ENCODE measurements around the gene ERBIN. TPM values are rescaled to one million over a fixed set of nuclear protein-coding genes. Genes with fewer than 3 reads are reported as not detected.

ERBIN gene
- total RNA-seq, 1 experiment from 2014 or later = 143 TPM

DNA sequence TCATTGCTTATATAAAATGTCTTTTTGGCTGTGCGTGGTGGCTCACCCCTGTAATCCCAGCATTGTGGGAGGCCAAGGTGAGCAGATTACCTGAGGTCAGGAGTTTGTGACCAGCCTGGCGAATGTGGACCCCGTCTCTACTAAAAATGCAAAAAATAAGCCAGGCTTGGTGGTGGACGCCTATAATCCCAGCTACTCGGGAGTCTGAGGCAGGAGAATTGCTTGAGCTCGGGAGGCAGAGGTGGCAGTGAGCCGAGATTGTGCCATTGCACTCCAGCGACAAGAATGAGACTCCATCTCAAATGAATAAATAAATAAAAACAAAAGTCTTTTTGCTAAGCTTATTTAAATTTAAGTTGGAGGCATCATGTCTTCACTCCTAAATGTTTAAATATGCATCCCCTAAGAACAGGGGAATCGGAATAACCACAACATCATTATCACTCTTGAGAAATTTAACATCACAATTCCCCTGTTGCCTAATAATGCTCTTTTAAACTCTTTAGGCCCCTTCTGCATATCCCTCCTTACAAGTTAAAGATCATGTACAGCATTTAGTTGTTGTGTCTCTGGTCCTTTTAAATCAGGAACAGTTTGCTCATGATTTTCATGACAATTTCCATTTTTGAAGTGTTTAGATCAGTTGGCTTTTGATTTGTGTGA lies 72.8 kb downstream of the ERBIN start:
- intact Hi-C loops (cut with micrococcal nuclease; ENCODE audit: unreplicated experiment) = no loop called here
- BruUV-seq (replicated peaks) = no TSS peak
- Histone ChIP-seq H3K27me3 (ENCODE audit: insufficient read depth, low read depth) (no peaks in the 10 kb centered on the region), H3K79me2 (ENCODE audit: low read depth) (peaks cover 85% of the 10 kb centered on the region), H3K4me3 (no peak overlapping the region), H4K20me1 (ENCODE audit: insufficient read depth) (peaks cover 63% of the 10 kb centered on the region), H3K9me2 (ENCODE audit: insufficient read depth) (no peaks in the 10 kb centered on the region), H3K36me3 (ENCODE audit: low read depth) (no peaks in the 10 kb centered on the region; the same call in 1 of the 2 replicates), H2AFZ (no peak overlapping the region), H3K4me1 (replicated peaks; ENCODE audit: insufficient read depth) (no peaks in the 10 kb centered on the region), H3K4me2 (no peak overlapping the region), H3F3A (ENCODE audit: insufficient read depth, low read depth) (peaks cover 24% of the 10 kb centered on the region; the same call in 1 of the 2 replicates), H3K9me3 (ENCODE audit: insufficient read depth, low read depth) (no peaks in the 10 kb centered on the region), H3K27ac (no peak overlapping the region)
- CTCF ChIA-PET = no interaction called here
- POLR2A ChIA-PET (ENCODE audit: unreplicated experiment) = no interaction called here
- TF ChIP-seq EZH2 (IDR thresholded peaks at IDR 0.05; ENCODE audit: low read depth) = no peak
- no peak for DNase-seq

- intact Hi-C loops (cut with micrococcal nuclease; ENCODE audit: unreplicated experiment) = no loop called here
- Histone ChIP-seq H3K4me2 (no peak overlapping the region), H3K9me3 (ENCODE audit: insufficient read depth, low read depth) (no peaks in the 10 kb centered on the region), H4K20me1 (ENCODE audit: insufficient read depth) (peaks cover 41% of the 10 kb centered on the region), H3K4me1 (replicated peaks; ENCODE audit: insufficient read depth) (no peaks in the 10 kb centered on the region), H3F3A (ENCODE audit: insufficient read depth, low read depth) (peaks cover 8% of the 10 kb centered on the region; the same call in 1 of the 2 replicates), H3K4me3 (no peak overlapping the region), H3K27me3 (ENCODE audit: insufficient read depth, low read depth) (no peaks in the 10 kb centered on the region), H3K79me2 (ENCODE audit: low read depth) (peaks cover 76% of the 10 kb centered on the region), H3K9me2 (ENCODE audit: insufficient read depth) (no peaks in the 10 kb centered on the region), H3K36me3 (ENCODE audit: low read depth) (no peaks in the 10 kb centered on the region; the same call in 1 of the 2 replicates), H2AFZ (no peak overlapping the region), H3K27ac (no peak overlapping the region)
- no peak for TF ChIP-seq EZH2 (IDR thresholded peaks at IDR 0.05; ENCODE audit: low read depth)
- TF ChIP-seq CTCF (conservative IDR thresholded peaks at IDR 0.05) = no peak
- no TSS peak for BruUV-seq (replicated peaks)
- CTCF ChIA-PET = no interaction called here
- POLR2A ChIA-PET (ENCODE audit: unreplicated experiment) = no interaction called here
- no peak for DNase-seq
Measured at GRCh38 chr5:66001952-66002351, 75.6 kb downstream of the ERBIN start.

DNA sequence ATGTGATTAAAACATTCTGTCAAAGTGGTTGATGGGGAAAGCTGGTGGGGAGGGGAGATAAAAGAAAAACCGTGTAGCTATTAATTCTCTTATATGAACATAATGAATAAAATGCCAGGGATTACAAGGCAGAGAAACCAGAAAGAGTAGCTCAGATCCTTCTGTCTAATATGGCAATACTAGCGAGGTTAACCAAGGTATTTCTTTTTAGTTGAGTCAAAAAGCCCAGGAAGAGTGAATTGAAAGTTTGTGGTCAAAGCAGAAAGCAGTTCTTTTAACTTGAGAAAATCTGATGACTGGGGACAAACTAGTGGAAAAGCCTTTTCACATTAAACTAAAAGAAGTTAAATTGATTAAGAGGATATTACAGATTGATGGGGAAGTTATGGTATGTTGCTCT lies 76.0 kb downstream of the ERBIN start:
- H3K9me3 ChIP-seq (ENCODE audit: insufficient read depth, low read depth) = no peaks in the 10 kb centered on the region
- no peaks in the 10 kb centered on the region for H3K4me1 ChIP-seq (replicated peaks; ENCODE audit: insufficient read depth)
- peaks cover 36% of the 10 kb centered on the region for H4K20me1 ChIP-seq (ENCODE audit: insufficient read depth)
- no TSS peak for BruUV-seq (replicated peaks)
- no peak overlapping the region for H3K4me3 ChIP-seq
- H3K79me2 ChIP-seq (ENCODE audit: low read depth) = peaks cover 71% of the 10 kb centered on the region
- ChIA-PET CTCF (no interaction called here), POLR2A (ENCODE audit: unreplicated experiment) (no interaction called here)
- no peak overlapping the region for H3K4me2 ChIP-seq
- H3K27me3 ChIP-seq (ENCODE audit: insufficient read depth, low read depth) = no peaks in the 10 kb centered on the region
- H3K27ac ChIP-seq = no peak overlapping the region
- TF ChIP-seq CTCF (conservative IDR thresholded peaks at IDR 0.05) (no peak), EZH2 (IDR thresholded peaks at IDR 0.05; ENCODE audit: low read depth) (no peak)
- H3K9me2 ChIP-seq (ENCODE audit: insufficient read depth) = no peaks in the 10 kb centered on the region
- H3F3A ChIP-seq (ENCODE audit: insufficient read depth, low read depth) = peaks cover 4% of the 10 kb centered on the region; the same call in 1 of the 2 replicates
- no peaks in the 10 kb centered on the region; the same call in 1 of the 2 replicates for H3K36me3 ChIP-seq (ENCODE audit: low read depth)
- no peak overlapping the region for H2AFZ ChIP-seq
- intact Hi-C loops (cut with micrococcal nuclease; ENCODE audit: unreplicated experiment) = no loop called here
- DNase-seq = no peak

DNA sequence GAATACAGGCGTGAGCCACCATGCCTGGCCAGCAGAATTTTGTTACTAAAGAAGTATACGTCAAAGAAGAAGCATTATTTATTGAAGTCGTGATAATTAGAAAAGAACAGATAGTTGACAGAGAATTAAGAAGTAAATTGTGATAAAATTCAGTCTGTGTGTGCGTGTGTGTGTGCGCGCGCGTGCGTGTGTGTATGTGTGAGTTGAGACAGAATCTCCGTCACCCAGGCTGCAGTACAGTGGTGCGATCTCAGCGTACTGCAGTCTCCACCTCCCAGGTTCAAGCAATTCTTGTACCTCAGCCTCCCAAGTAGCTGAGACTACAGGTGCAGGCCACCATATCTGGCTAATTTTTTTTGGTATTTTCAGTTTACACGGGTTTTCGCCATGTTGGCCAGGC lies 77.8 kb downstream of the ERBIN start:
- no peaks in the 10 kb centered on the region for H3K27me3 ChIP-seq (ENCODE audit: insufficient read depth, low read depth)
- no peaks in the 10 kb centered on the region for H3K9me3 ChIP-seq (ENCODE audit: insufficient read depth, low read depth)
- H3K4me3 ChIP-seq = no peak overlapping the region
- H3K79me2 ChIP-seq (ENCODE audit: low read depth) = peaks cover 66% of the 10 kb centered on the region
- peaks cover 6% of the 10 kb centered on the region for H3F3A ChIP-seq (ENCODE audit: insufficient read depth, low read depth)
- no peak overlapping the region for H2AFZ ChIP-seq
- H3K27ac ChIP-seq = no peak overlapping the region
- DNase-seq = no peak
- no peak for TF ChIP-seq CTCF (conservative IDR thresholded peaks at IDR 0.05)
- no peak for TF ChIP-seq EZH2 (IDR thresholded peaks at IDR 0.05; ENCODE audit: low read depth)
- no TSS peak for BruUV-seq (replicated peaks)
- H4K20me1 ChIP-seq (ENCODE audit: insufficient read depth) = peaks cover 32% of the 10 kb centered on the region
- POLR2A ChIA-PET (ENCODE audit: unreplicated experiment) = no interaction called here
- H3K4me2 ChIP-seq = no peak overlapping the region
- H3K9me2 ChIP-seq (ENCODE audit: insufficient read depth) = no peaks in the 10 kb centered on the region
- CTCF ChIA-PET = no interaction called here
- no peaks in the 10 kb centered on the region for H3K4me1 ChIP-seq (replicated peaks; ENCODE audit: insufficient read depth)
- intact Hi-C loops (cut with micrococcal nuclease; ENCODE audit: unreplicated experiment) = no loop called here
- no peaks in the 10 kb centered on the region; the same call in 1 of the 2 replicates for H3K36me3 ChIP-seq (ENCODE audit: low read depth)

All from PC-9 (cell line).